Measurements from ENCODE around the gene CD1B.

GRCh38 chr1:158362482-158362881, 31.2 kb upstream of the CD1B start:
- TF ChIP-seq GATA3 (IDR thresholded peaks at IDR 0.05; ENCODE audit: low read depth, low read length) = no peak
- TF ChIP-seq GATA2 (IDR thresholded peaks at IDR 0.05; ENCODE audit: low read depth, low read length) = no peak
